H9 (cell line): ENCODE data around the gene CFAP97D2. TPM values are rescaled to one million over a fixed set of nuclear protein-coding genes. Genes with fewer than 3 reads are reported as not detected.

Experiments used
- DNase-seq: peaks from one replicate; pipeline ENCODE4 v3.0.0-alpha.2; 2017
- H2AFZ ChIP-seq: one replicate; pipeline ENCODE4 v1.6.1; 2013; ENCODE audit warnings: mild to moderate bottlenecking, low read length, control low read depth, moderate library complexity
- H2AK5ac ChIP-seq: 2 replicates; pipeline ENCODE4 v1.6.1; 2013; ENCODE audit warnings: low read length, control low read depth, mixed read lengths; ENCODE audit not compliant: insufficient read length
- H2BK120ac ChIP-seq: one replicate; pipeline ENCODE4 v1.6.1; 2013; ENCODE audit warnings: low read depth, mild to moderate bottlenecking, low read length, control low read depth, inconsistent platforms; ENCODE audit not compliant: poor library complexity, severe bottlenecking
- H2BK12ac ChIP-seq: 2 replicates; pipeline ENCODE4 v1.6.1; 2013; ENCODE audit warnings: low read length, control low read depth, mixed read lengths, low read depth; ENCODE audit not compliant: insufficient read length
- H2BK15ac ChIP-seq: 2 replicates; pipeline ENCODE4 v1.6.1; 2013; ENCODE audit warnings: low read depth, low read length, control low read depth
- H2BK20ac ChIP-seq: one replicate; pipeline ENCODE4 v1.6.1; 2013; ENCODE audit warnings: low read depth, mild to moderate bottlenecking, low read length, control low read depth, inconsistent platforms; ENCODE audit not compliant: poor library complexity, severe bottlenecking
- H2BK5ac ChIP-seq: 2 replicates; pipeline ENCODE4 v1.6.1; 2013; ENCODE audit warnings: low read length, control low read depth, mixed read lengths; ENCODE audit not compliant: insufficient read length
- H3K14ac ChIP-seq: 2 replicates; pipeline ENCODE4 v1.6.1; 2013; ENCODE audit warnings: low read length, control low read depth; ENCODE audit not compliant: insufficient read depth
- H3K18ac ChIP-seq: 2 replicates; pipeline ENCODE4 v1.6.1; 2013; ENCODE audit warnings: low read depth, mild to moderate bottlenecking, mixed read lengths, low read length, control low read depth; ENCODE audit not compliant: insufficient read length
- H3K23ac ChIP-seq: 2 replicates; pipeline ENCODE4 v1.6.1; 2013; ENCODE audit warnings: low read length, control low read depth, mixed read lengths, low read depth; ENCODE audit not compliant: insufficient read length
- H3K23me2 ChIP-seq: 2 replicates; pipeline ENCODE4 v1.6.1; 2013; ENCODE audit warnings: low read depth, mild to moderate bottlenecking, mixed read lengths, low read length, control low read depth; ENCODE audit not compliant: insufficient read length, poor library complexity, severe bottlenecking
- H3K27ac ChIP-seq: 2 replicates; pipeline ENCODE4 v1.5.1; 2013; ENCODE audit warnings: low read length, control low read depth, mixed read lengths, low read depth; ENCODE audit not compliant: insufficient read length
- H3K27me3 ChIP-seq: 2 replicates; pipeline ENCODE4 v1.6.1; 2013; ENCODE audit warnings: low read length, control low read depth, inconsistent platforms; ENCODE audit not compliant: insufficient read depth
- H3K4ac ChIP-seq: 2 replicates; pipeline ENCODE4 v1.6.1; 2013; ENCODE audit warnings: low read depth, mild to moderate bottlenecking, control low read depth, inconsistent platforms, low read length, moderate library complexity
- H3K4me1 ChIP-seq: 2 replicates; pipeline ENCODE4 v1.6.1; 2013; ENCODE audit warnings: low read length, control low read depth, inconsistent platforms; ENCODE audit not compliant: insufficient read depth
- H3K4me2 ChIP-seq: 2 replicates; pipeline ENCODE4 v1.6.1; 2013; ENCODE audit warnings: low read length, control low read depth, mixed read lengths; ENCODE audit not compliant: insufficient read length, insufficient read depth
- H3K56ac ChIP-seq: 2 replicates; pipeline ENCODE4 v1.6.1; 2013; ENCODE audit warnings: low read depth, mild to moderate bottlenecking, mixed read lengths, low read length, control low read depth; ENCODE audit not compliant: insufficient read length
- H3K79me1 ChIP-seq: 2 replicates; pipeline ENCODE4 v1.6.1; 2013; ENCODE audit warnings: low read depth, mild to moderate bottlenecking, moderate library complexity, low read length, control low read depth, inconsistent platforms; ENCODE audit not compliant: insufficient read depth, poor library complexity, severe bottlenecking
- H3K79me2 ChIP-seq: 2 replicates; pipeline ENCODE4 v1.6.1; 2013; ENCODE audit warnings: low read length, control low read depth, inconsistent platforms; ENCODE audit not compliant: insufficient read depth
- H3K9ac ChIP-seq: 2 replicates; pipeline ENCODE4 v1.6.1; 2013; ENCODE audit warnings: low read length, control low read depth, mixed read lengths; ENCODE audit not compliant: insufficient read length; ENCODE audit errors: extremely low read depth
- H3K9me3 ChIP-seq: one replicate; pipeline ENCODE4 v1.6.1; 2013; ENCODE audit warnings: low read depth, low read length, inconsistent platforms; ENCODE audit not compliant: control insufficient read depth
- H3T11ph ChIP-seq: one replicate; pipeline ENCODE4 v1.6.1; 2013; ENCODE audit warnings: mild to moderate bottlenecking, low read length, control low read depth, inconsistent platforms
- H4K20me1 ChIP-seq: one replicate; pipeline ENCODE4 v1.6.1; 2013; ENCODE audit not compliant: control insufficient read depth, insufficient read length, insufficient read depth
- H4K5ac ChIP-seq: 2 replicates; pipeline ENCODE4 v1.6.1; 2013; ENCODE audit warnings: low read depth, mild to moderate bottlenecking, mixed read lengths, low read length, control low read depth; ENCODE audit not compliant: insufficient read length
- H4K8ac ChIP-seq: replicated peaks from 2 replicates; pipeline ENCODE4 v1.6.1; 2013; ENCODE audit warnings: low read length, control low read depth, mixed read lengths, low read depth; ENCODE audit not compliant: insufficient read length
- H4K91ac ChIP-seq: 2 replicates; pipeline ENCODE4 v1.6.1; 2013; ENCODE audit warnings: low read depth, mild to moderate bottlenecking, moderate library complexity, mixed read lengths, low read length, control low read depth; ENCODE audit not compliant: insufficient read length
- H3K27ac Mint-ChIP-seq, 3 experiments: 2 replicates in 2 of 3; 3 replicates in 1 of 3; pipeline ENCODE4 v1.8.0; 2020 to 2021; ENCODE audit warnings: mixed read lengths in 3 of 3, mild to moderate bottlenecking in 1 of 3, moderate library complexity in 1 of 3
- H3K27me3 Mint-ChIP-seq: 2 replicates; pipeline ENCODE4 v1.8.0; 2021; ENCODE audit warnings: low read depth, mild to moderate bottlenecking, moderate library complexity, mixed read lengths
- H3K36me3 Mint-ChIP-seq, 3 experiments: 2 replicates in 2 of 3; 3 replicates in 1 of 3; pipeline ENCODE4 v1.8.0; 2020 to 2021; ENCODE audit warnings: low read depth in 3 of 3, mixed read lengths in 3 of 3; ENCODE audit not compliant: insufficient read depth in 1 of 3
- H3K4me1 Mint-ChIP-seq, 2 experiments: 2 replicates each; pipeline ENCODE4 v1.8.0; 2020; ENCODE audit warnings: mixed read lengths in 2 of 2
- H3K4me3 Mint-ChIP-seq, 2 experiments: 2 replicates in 1 of 2; 3 replicates in 1 of 2; pipeline ENCODE4 v1.8.0; 2020 to 2021; ENCODE audit warnings: mild to moderate bottlenecking in 2 of 2, mixed read lengths in 2 of 2, moderate library complexity in 1 of 2
- H3K9me3 Mint-ChIP-seq, 2 experiments: 2 replicates in 1 of 2; 3 replicates in 1 of 2; pipeline ENCODE4 v1.8.0; 2020; ENCODE audit warnings: mild to moderate bottlenecking in 2 of 2, mixed read lengths in 2 of 2, moderate library complexity in 1 of 2
- WGBS: extraction: QIAGEN DNeasy Blood & Tissue Kit; methylation state at CpG from one replicate; pipeline ENCODE4 v1.1.7; 2013; ENCODE audit warnings: missing lambda C conversion rate, low lambda C conversion rate, mixed read lengths; ENCODE audit not compliant: insufficient read length; ENCODE audit errors: extremely low coverage; 5-methylcytosine and 5-hydroxymethylcytosine counted together
- total RNA-seq: library from RNA; stranded (reverse); gene quantifications from 2 replicates; pipeline ENCODE4 v1.2.1, GENCODE V29; 2021
- TF ChIP-seq, protein P1 (sequence below): fragments of 200-600 bp; sonication (generic); conservative IDR thresholded peaks from 3 replicates; pipeline ENCODE4 v1.8.0; 2021; ENCODE audit warnings: antibody characterized with exemption, mild to moderate bottlenecking

The CFAP97D2 gene
- total RNA-seq, 1 experiment from 2014 or later, result not detected

DNA sequence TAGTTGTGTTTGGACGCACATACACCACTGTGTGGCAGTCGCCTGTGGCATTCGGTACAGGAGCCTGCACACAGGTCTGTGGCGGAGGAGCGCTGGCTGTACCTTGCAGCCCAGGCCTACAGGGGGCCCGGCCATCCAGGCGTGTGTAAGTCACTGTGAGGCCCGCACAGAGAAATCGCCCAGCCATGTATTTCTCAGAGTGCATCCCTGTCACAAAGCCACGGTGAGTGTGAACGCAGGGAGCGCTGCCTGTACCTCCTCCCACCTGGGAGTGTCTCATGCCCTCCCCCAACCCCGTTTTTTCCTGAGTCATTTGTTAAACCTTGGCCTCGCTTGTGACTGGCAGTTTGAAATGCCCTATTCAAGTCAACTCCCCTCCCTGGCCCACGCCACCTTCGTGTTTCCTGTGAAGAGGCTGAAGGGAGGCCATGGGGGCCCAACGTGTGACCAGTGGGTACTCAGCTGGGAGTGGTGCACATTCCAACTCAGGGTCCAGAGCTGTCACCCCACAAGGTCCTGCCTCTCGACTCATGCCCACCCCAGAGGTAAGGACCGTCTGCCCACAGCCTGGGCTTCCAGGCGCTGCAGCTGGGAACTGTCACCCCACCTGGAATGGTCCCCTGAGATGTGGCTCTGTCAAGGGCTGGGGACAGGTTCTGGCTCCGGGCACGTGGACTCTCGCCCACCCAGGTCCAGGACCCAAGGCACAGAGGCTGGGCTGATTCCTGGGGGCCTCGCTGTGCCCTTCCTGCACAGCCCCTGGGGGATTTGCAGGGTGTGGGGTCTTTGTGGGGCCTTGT lies 35.1 kb upstream of the CFAP97D2 start:
- Histone ChIP-seq H2BK12ac (no peak overlapping the region), H2BK5ac (no peak overlapping the region), H3K9me3 (no peaks in the 10 kb centered on the region), H3K4me1 (no peaks in the 10 kb centered on the region), H4K91ac (no peak overlapping the region), H2AK5ac (no peak overlapping the region), H2BK15ac (no peak overlapping the region), H2BK120ac (no peak overlapping the region), H3K23me2 (no peaks in the 10 kb centered on the region), H3K27ac (no peak overlapping the region), H3K9ac (no peak overlapping the region), H3T11ph (no peak overlapping the region), H3K18ac (no peak overlapping the region), H2AFZ (no peak overlapping the region), H4K8ac (no peak overlapping the region), H3K79me2 (no peaks in the 10 kb centered on the region), H3K56ac (no peak overlapping the region), H3K14ac (no peak overlapping the region), H3K4ac (no peak overlapping the region), H3K27me3 (no peaks in the 10 kb centered on the region), H2BK20ac (no peak overlapping the region), H3K4me2 (no peak overlapping the region), H4K20me1 (no peaks in the 10 kb centered on the region), H3K23ac (no peak overlapping the region), H4K5ac (no peak overlapping the region), H3K79me1 (no peaks in the 10 kb centered on the region)
- Mint-ChIP-seq H3K27ac (peak overlapping the region in 1 of 3 experiments; percentile 42; a peak in 1 of 7 replicates), H3K4me3 (no peak overlapping the region), H3K4me1 (peaks cover 3 to 7% of the 10 kb centered on the region in 2 experiments; a peak in 3 of 4 replicates), H3K9me3 (no peaks in the 10 kb centered on the region), H3K27me3 (peaks cover 4% of the 10 kb centered on the region), H3K36me3 (no peaks in the 10 kb centered on the region)
- no CpG with 5 or more reads among the region's 24 CpGs for WGBS
- peak; percentile 74 for DNase-seq
- TF ChIP-seq, protein P1, sequence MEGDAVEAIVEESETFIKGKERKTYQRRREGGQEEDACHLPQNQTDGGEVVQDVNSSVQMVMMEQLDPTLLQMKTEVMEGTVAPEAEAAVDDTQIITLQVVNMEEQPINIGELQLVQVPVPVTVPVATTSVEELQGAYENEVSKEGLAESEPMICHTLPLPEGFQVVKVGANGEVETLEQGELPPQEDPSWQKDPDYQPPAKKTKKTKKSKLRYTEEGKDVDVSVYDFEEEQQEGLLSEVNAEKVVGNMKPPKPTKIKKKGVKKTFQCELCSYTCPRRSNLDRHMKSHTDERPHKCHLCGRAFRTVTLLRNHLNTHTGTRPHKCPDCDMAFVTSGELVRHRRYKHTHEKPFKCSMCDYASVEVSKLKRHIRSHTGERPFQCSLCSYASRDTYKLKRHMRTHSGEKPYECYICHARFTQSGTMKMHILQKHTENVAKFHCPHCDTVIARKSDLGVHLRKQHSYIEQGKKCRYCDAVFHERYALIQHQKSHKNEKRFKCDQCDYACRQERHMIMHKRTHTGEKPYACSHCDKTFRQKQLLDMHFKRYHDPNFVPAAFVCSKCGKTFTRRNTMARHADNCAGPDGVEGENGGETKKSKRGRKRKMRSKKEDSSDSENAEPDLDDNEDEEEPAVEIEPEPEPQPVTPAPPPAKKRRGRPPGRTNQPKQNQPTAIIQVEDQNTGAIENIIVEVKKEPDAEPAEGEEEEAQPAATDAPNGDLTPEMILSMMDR, result peak; percentile 64
